Neural progenitor cell (in vitro differentiated cells): ENCODE data around the gene ASB2.

Experiments
- CTCF ChIP-seq: fragments of 200-600 bp; sonication (generic); IDR thresholded peaks from 2 replicates; pipeline ENCODE4 v1.5.1; 2017; ENCODE audit warnings: antibody characterized with exemption, mild to moderate bottlenecking
- EZH2 ChIP-seq: fragments of 200-600 bp; sonication (generic); IDR thresholded peaks from 2 replicates; pipeline ENCODE4 v1.6.1; 2017; ENCODE audit warnings: antibody characterized with exemption, mild to moderate bottlenecking, moderate library complexity
- EZH2phosphoT487 ChIP-seq: fragments of 200-600 bp; sonication (generic); IDR thresholded peaks from 2 replicates; pipeline ENCODE4 v1.6.1; 2017; ENCODE audit warnings: antibody characterized with exemption

GRCh38 chr14:93962701-93963601, 13.4 kb downstream of the ASB2 start:
- no peak for TF ChIP-seq CTCF
- TF ChIP-seq EZH2 = no peak
- no peak for TF ChIP-seq EZH2phosphoT487
